Measurements from ENCODE around the gene XRCC1. TPM values are rescaled to one million over a fixed set of nuclear protein-coding genes. Genes with fewer than 3 reads are reported as not detected.

Gene XRCC1
- total RNA-seq, 2 donors from 2014 or later = 24.3 to 30.2 TPM

GRCh38 chr19:43544077-43544476, 31.2 kb downstream of the XRCC1 start:
- no peaks in the 10 kb centered on the region for H3K9me3 ChIP-seq
- H3K27ac ChIP-seq = no peak overlapping the region
- DNase-seq (ENCODE audit: low spot score) (no peak), ATAC-seq (ENCODE audit: insufficient number of reproducible peaks, low FRiP score, low read depth) (no peak)
- H3K4me1 ChIP-seq (ENCODE audit: control insufficient read depth in 1 of 2, low read depth in 2 of 2) = no peaks in the 10 kb centered on the region
- TF ChIP-seq CTCF (IDR thresholded peaks at IDR 0.05) = no peak
- no peaks in the 10 kb centered on the region for H3K27me3 ChIP-seq (replicated peaks; ENCODE audit: insufficient read depth)
- peaks cover 39% of the 10 kb centered on the region for H3K36me3 ChIP-seq
- no peak overlapping the region for H3K4me3 ChIP-seq

GRCh38 chr19:43541920-43542650, 33.2 kb downstream of the XRCC1 start:
- peaks cover 48% of the 10 kb centered on the region for H3K36me3 ChIP-seq

GRCh38 chr19:43540381-43540780, 34.9 kb downstream of the XRCC1 start:
- Histone ChIP-seq H3K27me3 (replicated peaks; ENCODE audit: insufficient read depth) (no peaks in the 10 kb centered on the region), H3K4me1 (ENCODE audit: control insufficient read depth in 1 of 2, low read depth in 2 of 2) (peaks cover 0 to 5% of the 10 kb centered on the region in 2 donors), H3K4me3 (no peak overlapping the region), H3K36me3 (peaks cover 41% of the 10 kb centered on the region), H3K9me3 (no peaks in the 10 kb centered on the region), H3K27ac (no peak overlapping the region)
- ATAC-seq (ENCODE audit: insufficient number of reproducible peaks, low FRiP score, low read depth) (no peak), DNase-seq (ENCODE audit: low spot score) (no peak)
- no peak for TF ChIP-seq CTCF (IDR thresholded peaks at IDR 0.05)

More at GRCh38 chr19:43541920-43542650, 33.2 kb downstream of the XRCC1 start:
- Histone ChIP-seq H3K9me3 (no peaks in the 10 kb centered on the region), H3K4me3 (no peak overlapping the region), H3K27me3 (replicated peaks; ENCODE audit: insufficient read depth) (no peaks in the 10 kb centered on the region), H3K27ac (no peak overlapping the region), H3K4me1 (ENCODE audit: control insufficient read depth in 1 of 2, low read depth in 2 of 2) (no peaks in the 10 kb centered on the region)
- TF ChIP-seq CTCF (IDR thresholded peaks at IDR 0.05) = no peak
- no peak for ATAC-seq (ENCODE audit: insufficient number of reproducible peaks, low FRiP score, low read depth)
- no peak for DNase-seq (ENCODE audit: low spot score)

GRCh38 chr19:43538922-43539321, 36.4 kb downstream of the XRCC1 start:
- no peak for TF ChIP-seq CTCF (IDR thresholded peaks at IDR 0.05)
- no peak for ATAC-seq (ENCODE audit: insufficient number of reproducible peaks, low FRiP score, low read depth)
- no peak for DNase-seq (ENCODE audit: low spot score)
- no peak overlapping the region for H3K4me3 ChIP-seq
- no peaks in the 10 kb centered on the region for H3K9me3 ChIP-seq
- H3K4me1 ChIP-seq (ENCODE audit: control insufficient read depth in 1 of 2, low read depth in 2 of 2) = peaks cover 0 to 16% of the 10 kb centered on the region in 2 donors
- no peaks in the 10 kb centered on the region for H3K27me3 ChIP-seq (replicated peaks; ENCODE audit: insufficient read depth)
- H3K36me3 ChIP-seq = peaks cover 35% of the 10 kb centered on the region
- no peak overlapping the region for H3K27ac ChIP-seq

- H3K4me3 ChIP-seq = peak overlapping the region; percentile 92
- H3K9me3 ChIP-seq = no peaks in the 10 kb centered on the region
- TF ChIP-seq CTCF (IDR thresholded peaks at IDR 0.05) = peak; percentile 53
- peak overlapping the region; percentile 92 to 98 for H3K27ac ChIP-seq
- no peaks in the 10 kb centered on the region for H3K27me3 ChIP-seq (replicated peaks; ENCODE audit: insufficient read depth)
- peaks cover 9% of the 10 kb centered on the region for H3K36me3 ChIP-seq
- H3K4me1 ChIP-seq (ENCODE audit: control insufficient read depth in 1 of 2, low read depth in 2 of 2) = peaks cover 0 to 31% of the 10 kb centered on the region in 2 donors
- no peak for ATAC-seq (ENCODE audit: insufficient number of reproducible peaks, low FRiP score, low read depth)
- peak; percentile 58 for DNase-seq (ENCODE audit: low spot score)
Observed at GRCh38 chr19:43534816-43535761, 40.2 kb downstream of the XRCC1 start.
